NCI-H446 treated with DMSO at 0.1 percent for 48 hours (cell line): ENCODE measurements around the gene TMEM116.

Source experiments
- DNase-seq: peaks from one replicate; lab custom pipeline; 2025; lab: John Stamatoyannopoulos, UW

The TMEM116 gene

GRCh38 chr12:111894556-111894955 lies 118.4 kb downstream of the TMEM116 start:
- DNase-seq: no peak

DNA sequence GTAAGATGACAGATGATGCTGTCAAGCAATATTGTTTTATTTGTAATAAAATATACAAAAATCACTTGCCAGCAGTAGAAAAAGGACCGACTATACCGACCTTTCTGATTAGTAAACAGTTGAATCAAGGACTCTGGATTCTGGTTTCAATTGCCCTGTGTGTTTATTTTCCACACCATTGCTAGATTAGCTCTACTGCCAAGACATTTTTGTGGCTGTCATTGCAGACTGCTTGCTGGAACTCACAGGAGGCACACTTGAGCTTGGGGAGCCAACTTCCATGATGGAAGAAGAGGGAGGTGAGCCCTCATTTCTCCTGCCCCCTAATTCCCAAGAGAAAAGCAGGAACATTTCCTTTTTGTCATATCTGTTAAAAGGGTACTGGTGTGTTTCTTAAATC lies 119.7 kb downstream of the TMEM116 start:
- DNase-seq: no peak

DNA sequence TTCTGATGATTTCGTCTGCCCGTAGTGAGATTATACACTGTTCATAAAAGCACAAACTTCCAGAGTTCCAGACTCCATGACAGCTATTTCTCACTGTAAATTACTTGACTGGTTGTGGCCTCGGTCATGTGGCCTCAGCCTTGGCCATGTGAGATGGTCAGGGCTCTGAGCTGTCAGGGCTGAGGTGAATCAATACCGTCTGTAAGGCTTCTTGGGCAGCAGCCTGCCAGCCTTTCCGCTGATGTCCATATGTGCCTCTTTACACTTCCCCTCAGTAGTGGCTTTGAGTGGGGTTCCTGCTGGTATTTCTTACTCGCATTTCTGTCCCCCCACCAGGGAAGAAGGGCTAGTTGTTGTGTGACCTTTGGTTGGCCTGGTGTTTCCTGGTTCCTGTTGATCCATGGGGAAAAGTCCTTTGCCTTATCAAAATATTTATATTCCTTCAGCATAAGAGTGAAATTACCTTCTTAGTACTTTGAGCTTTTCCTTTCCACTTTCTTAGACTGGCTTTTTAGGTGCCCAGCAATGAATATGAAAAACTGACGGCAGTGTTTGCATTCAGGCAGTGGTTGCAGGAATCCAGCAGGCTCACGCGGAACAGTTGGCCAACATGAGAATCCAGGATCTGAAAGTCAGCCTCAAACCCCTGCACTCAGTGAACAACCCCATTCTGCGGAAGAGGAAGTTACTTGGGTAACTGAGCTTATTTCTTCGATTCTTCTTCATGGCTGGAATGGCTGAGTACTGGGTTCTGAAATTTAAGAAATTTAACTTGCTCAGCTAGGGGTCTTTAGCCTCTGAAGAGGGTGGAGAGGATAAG lies 124.8 kb downstream of the TMEM116 start:
- DNase-seq: no peak

DNA sequence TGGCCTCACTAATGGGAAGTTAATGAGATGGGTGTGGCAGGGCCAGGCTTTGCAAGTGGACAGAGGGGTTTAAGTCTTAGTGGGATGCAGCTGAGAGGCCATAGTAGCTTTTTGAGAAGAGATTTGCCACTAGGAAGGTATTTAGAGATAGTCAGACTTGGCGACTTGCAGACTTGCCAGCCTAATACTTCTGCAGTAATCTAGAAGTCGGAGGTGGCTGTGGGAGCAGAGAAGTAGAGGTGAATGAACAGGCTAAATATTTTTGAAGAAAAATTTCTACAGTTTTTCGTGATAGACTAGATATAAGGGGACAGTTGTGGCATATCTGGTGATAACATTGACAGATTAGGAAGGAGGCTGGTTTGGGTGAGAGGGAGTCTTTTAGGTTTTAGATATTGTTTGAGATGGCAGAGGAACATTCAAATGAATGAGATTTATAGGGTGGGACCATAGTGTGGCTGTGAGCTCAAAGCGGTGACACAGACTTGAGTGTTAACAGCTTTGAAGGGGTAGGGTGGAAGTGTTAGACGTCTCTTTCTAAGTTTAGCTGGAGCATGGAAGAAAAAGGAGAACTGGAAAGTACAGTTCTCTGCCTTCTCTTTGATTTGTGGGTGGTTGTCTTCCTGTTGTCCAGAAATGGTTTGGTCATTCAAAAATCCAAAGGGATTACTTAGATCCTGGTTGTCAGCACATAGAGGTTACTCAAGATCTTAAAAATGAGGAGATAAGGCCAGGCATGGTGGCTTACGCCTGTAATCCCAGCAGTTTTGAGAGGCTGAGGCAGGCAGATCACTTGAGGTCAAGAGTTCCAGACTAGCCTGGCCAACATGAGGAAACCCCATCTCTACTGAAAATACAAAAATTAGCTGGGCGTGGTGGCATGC lies 126.1 kb downstream of the TMEM116 start:
- DNase-seq: no peak

DNA sequence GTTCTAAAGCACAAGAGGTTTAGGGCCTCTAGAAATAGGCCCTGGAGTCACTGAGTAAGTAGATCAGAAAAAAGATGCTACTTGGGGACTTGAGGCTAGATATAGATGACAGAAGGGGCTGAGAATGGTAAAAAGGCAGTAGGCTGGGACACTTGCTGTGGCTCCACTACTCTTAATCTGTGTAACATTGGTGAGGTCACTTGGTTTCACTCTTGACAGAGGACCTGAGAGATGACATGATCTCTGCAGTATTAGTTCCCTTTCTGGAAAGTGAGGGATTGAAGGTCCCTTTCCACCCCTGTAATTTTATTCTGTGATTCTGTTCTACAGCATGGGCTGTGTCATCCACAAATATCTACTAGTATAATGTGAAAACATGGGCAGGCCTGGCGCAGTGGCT lies 131.2 kb downstream of the TMEM116 start:
- no peak for DNase-seq
